Anterior cingulate cortex (tissue), 58 donors: ENCODE measurements around the gene FHIT.
A peak's percentile ranks its signal among the peaks of the same experiment; 100 is the strongest.

ENCODE experiments used
- DNase-seq, 58 donors: peaks; one replicate each; lab custom pipeline; 2025; lab: John Stamatoyannopoulos, UW

Gene FHIT

GRCh38 chr3:61132062-61132461 lies 119.2 kb downstream of the FHIT start:
- DNase-seq = no peak

GRCh38 chr3:61118830-61119229 lies 132.4 kb downstream of the FHIT start:
- DNase-seq = no peak

GRCh38 chr3:61117045-61117898 lies 134.0 kb downstream of the FHIT start:
- DNase-seq = no peak

GRCh38 chr3:61114316-61114953 lies 136.8 kb downstream of the FHIT start:
- DNase-seq = no peak

GRCh38 chr3:61111825-61112224 lies 139.4 kb downstream of the FHIT start:
- DNase-seq = no peak

GRCh38 chr3:61110576-61110975 lies 140.7 kb downstream of the FHIT start:
- DNase-seq = no peak

GRCh38 chr3:61108247-61109019 lies 142.8 kb downstream of the FHIT start:
- no peak for DNase-seq

- DNase-seq = no peak
These were observed 156.6 kb downstream of the FHIT start for GRCh38 chr3:61094608-61095007.

GRCh38 chr3:61093364-61093763 lies 157.9 kb downstream of the FHIT start:
- no peak for DNase-seq

- no peak for DNase-seq
These were observed 158.4 kb downstream of the FHIT start for GRCh38 chr3:61092870-61093269.

GRCh38 chr3:61090389-61091169 lies 160.7 kb downstream of the FHIT start:
- no peak for DNase-seq

- DNase-seq = no peak
These were observed 163.8 kb downstream of the FHIT start for GRCh38 chr3:61087465-61087864.

- DNase-seq = no peak
These were observed 169.7 kb downstream of the FHIT start for GRCh38 chr3:61081554-61081953.

- peak in 1 of 58 donors; percentile 2 for DNase-seq
These were observed 170.4 kb downstream of the FHIT start for GRCh38 chr3:61080737-61081445.

- no peak for DNase-seq
These were observed 173.1 kb downstream of the FHIT start for GRCh38 chr3:61078048-61078752.

- no peak for DNase-seq
These were observed 173.7 kb downstream of the FHIT start for GRCh38 chr3:61077551-61077950.

GRCh38 chr3:61074783-61075182 lies 176.5 kb downstream of the FHIT start:
- DNase-seq = no peak

GRCh38 chr3:61073566-61074165 lies 177.6 kb downstream of the FHIT start:
- DNase-seq = no peak

GRCh38 chr3:61068084-61068483 lies 183.2 kb downstream of the FHIT start:
- no peak for DNase-seq
